Fibroblast of the conjunctiva (primary cell): ENCODE results near the gene GRK1.
"Not testable (repeated sequence)": the region's sequence is repeated elsewhere in the genome, so short reads cannot be mapped to it uniquely, and the experiment has no call there.

ENCODE experiments used
- DNase-seq: peaks from one replicate; pipeline ENCODE4 v3.0.0-alpha.2; 2010; ENCODE audit warnings: low read depth

Gene GRK1

DNA sequence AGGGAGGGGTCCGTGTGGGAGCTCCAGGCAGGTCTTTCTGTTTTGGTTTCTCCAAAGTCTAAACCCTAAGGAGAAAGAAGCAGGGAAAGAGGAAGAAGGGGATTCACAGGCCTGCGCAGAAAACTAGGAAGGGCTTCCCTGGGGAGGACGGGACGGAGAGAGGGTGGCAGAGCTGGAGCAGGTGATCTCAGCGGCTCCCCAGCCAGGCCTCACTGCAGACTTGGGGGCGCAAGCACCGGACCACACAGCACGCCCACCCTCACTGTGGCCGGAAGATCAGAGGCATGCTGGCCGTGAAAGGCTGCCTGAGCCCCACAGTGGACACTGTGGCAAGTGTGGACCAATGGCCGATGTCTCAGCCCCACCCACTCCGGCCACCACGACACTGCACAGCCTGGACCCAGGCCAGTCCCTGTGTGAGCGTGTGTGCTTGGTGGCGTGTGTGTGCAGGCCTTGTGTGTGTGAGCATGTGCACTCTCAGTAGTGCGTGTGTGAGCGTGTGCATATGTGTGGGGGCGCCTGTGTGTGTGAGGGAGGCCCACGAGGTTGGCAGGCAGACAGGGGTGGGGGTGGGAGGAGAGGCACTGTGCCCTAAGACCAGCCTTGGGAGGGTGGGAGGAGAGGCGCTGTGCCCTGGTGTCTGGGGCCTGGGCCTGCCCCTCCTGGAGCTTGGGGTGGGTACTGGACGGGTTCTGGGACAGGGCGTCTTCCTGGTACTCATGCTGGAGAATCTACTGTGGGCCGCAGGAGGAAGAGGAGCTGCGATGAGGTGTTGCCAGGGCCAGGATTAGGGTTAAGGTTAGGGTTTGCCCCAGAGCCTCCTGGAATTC, 76.6 kb downstream of the GRK1 start:
- no peak for DNase-seq

DNA sequence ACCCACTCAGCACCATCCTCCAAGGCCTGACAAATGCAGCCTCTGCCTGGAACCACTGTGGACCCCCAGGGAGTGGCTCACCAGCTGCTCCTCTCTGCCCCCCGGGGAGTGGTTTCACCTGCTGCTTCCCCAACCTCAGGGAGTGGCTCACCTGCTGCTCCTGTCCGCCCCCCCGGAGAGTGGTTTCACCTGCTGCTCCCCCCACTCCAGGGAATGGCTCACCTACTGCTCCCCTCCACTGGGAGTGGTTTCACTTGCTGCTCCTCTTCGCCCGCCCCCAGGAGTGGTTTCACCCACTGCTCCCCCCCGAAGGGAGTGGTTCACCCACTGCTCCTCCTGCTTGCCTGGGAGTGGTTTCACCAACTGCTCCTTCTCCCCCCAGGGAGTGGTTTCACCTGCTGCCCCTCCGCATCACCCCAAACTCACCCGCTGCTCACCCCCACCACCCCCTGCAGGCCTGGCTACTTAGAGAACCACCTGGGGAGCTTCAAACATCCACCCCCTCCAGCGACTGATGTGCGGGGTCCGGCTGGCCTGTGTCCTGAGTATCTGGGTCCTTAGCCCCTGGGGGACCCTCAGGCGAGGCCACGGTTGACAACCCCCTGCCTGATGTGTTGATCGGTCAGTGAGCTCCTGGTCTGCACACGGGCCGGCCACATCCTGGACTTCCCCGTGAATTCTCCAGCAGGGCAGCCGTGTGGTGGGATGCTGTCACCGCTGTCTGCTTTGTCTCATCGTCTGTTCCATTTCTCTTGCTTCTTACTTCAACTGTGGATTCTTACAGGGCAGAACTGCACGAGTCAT, 77.4 kb downstream of the GRK1 start:
- no peak for DNase-seq

DNA sequence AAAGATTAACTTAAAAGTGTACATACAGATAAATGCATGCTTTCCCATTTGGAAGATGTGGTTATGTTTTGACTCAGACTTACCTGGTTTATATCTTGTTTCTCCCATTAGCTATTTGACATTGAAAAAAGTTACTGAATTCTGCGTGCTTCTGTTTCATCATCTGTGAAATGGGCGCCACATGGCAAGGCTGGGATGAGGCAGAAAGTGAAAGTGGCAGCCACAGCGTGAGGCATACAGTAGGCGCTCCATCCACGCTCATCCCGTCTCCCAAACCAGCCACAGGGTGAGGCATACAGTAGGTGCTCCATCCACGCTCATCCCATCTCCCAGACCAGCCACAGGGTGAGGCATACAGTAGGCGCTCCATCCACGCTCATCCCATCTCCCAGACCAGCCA, 78.0 kb downstream of the GRK1 start:
- no peak for DNase-seq

DNA sequence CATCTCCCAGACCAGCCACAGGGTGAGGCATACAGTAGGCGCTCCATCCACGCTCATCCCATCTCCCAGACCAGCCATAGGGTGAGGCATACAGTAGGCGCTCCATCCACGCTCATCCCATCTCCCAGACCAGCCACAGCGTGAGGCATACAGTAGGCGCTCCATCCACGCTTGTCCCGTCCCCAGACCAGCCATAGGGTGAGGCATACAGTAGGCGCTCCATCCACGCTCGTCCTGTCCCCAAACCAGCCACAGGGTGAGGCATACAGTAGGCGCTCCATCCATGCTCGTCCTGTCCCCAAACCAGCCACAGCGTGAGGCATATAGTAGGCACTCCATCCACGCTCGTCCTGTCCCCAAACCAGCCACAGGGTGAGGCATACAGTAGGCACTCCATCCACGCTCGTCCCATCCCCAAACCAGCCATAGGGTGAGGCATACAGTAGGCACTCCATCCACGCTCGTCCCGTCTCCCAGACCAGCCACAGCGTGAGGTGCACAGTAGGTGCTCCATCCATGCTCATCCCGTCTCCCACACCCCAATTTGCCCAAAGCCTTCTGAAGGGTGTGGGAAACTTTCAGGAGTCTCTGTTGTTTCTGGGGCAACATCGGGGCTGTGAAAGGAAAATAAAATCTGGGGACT, 78.6 kb downstream of the GRK1 start:
- DNase-seq, result not testable (repeated sequence)

DNA sequence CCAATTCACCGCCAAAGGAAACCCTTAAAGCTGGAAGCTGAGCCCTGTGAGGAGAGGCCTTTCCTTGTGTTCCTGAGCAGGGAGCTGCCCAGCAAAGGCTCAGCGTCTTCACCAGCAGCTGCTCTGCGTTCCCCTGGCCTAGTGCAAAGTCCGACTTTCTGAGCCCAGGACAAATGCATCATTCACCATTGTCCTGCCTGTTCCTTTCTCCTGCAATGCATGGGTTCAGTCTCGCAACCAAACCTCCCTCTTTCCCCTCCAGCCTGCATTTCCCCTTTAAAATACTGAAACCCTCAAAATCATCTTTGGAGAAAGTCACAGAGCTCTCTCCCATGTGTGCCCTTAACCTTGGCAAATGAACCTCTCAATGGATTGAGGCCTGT, 79.1 kb downstream of the GRK1 start:
- DNase-seq, result no peak

DNA sequence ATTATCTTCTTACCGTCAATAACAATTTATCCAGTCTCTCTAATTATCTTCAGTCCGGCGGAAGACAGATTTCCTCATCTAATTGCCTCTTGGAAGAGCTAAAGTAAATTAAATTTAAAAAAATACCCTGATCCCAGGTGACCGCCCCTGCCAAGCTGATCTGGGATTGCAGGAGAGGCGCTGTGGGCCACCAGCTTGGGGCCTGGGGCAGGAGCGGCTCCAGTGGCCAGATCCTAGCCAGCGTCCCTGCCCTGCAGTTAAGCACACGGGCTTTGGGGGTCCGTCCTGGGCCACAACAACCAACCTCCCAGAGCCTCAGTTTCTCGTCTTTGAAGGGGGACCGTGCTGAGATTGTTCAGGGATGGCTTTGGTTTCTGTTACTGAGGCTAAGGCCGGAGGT, 79.7 kb downstream of the GRK1 start:
- DNase-seq, result no peak

DNA sequence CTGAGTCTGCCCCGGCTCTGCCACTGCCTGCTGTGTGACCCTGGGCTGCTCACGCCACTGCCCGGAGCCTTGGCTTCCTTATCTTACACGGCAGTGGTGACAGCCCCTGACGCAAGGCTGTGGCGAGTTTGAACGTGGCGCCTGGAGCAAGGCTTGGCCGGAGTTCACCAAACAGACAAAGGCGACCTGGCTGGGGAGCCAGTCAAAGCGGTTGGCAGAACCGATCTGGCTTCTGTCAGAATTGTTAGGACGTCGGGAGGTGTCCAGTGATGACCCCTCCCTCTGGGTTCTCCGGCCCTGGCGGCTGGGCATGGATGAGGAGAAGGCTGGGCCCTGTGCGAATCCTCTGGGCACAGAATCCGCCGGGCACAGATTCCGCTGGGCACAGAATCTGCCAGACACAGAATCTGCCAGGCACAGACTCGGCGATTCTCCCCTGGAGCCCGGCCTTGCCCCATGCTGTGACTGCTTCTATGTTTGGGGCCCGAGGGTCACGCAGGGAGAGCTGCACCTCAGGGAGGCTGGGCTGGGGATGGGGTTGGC, 80.3 kb downstream of the GRK1 start:
- DNase-seq, result no peak

DNA sequence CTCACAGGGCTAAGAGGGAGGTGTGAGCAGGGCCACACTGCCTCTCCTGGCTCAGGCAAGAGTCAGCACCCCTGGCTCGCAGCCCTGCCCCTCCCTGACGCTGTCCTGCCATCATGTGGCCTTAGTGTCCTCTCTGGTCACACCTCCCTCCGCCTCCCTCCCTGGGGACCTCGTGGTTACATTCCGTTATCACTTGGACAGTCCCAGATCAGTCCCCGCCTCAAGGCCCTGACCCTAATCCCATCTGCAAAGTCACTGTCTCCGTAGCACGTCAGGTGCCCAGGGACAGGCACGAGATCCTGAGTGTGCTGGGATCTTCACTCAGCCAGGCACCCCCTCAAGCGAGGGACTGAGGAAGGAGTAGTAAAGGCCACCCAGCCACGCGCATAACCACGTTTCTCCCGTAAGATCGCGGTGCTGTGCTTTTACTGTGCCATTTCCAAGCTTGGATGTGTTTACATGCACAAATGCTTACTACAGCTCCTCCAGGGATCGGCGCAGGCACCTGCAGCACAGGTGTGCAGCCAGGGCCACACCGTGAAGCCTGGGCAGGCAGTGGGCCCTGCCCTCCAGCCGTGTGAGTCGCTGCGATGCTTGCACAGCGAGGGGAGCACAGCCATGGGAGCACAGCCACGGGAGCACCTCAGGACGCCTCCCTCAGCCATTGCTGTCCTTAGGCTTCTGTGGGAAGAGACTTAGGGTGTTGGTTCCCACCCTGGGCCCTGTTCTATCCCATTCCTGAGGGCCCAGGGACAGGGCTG, 81.3 kb downstream of the GRK1 start:
- DNase-seq, result no peak

DNA sequence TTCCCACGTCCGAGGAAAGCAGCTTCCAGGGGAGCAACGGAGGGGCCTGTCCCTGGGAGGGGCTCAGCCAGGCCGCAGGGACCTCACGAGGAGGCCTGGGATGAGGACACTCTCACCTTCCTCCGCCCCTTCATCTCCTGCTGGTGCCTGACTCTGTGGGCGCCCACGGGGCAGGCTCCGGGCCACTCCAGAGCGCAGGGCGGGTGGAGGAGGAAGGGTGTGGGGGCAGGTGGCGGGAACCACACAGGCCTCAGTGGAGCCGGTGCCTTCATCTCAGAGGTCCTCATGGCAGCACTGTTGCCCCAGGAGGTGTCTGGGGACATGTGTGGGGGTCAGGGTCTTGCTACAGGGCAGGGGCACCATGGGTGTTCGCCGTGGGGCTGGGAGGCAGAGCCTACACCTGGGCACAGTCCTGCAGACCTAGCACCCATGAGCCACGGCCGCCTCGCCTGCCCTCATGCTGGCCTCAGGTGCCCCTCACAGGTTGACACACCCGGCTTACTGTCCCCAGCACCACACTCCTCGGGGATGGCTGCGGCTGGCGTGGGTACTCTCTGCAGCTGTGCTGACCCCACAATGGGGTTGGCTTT, 81.9 kb downstream of the GRK1 start:
- no peak for DNase-seq

DNA sequence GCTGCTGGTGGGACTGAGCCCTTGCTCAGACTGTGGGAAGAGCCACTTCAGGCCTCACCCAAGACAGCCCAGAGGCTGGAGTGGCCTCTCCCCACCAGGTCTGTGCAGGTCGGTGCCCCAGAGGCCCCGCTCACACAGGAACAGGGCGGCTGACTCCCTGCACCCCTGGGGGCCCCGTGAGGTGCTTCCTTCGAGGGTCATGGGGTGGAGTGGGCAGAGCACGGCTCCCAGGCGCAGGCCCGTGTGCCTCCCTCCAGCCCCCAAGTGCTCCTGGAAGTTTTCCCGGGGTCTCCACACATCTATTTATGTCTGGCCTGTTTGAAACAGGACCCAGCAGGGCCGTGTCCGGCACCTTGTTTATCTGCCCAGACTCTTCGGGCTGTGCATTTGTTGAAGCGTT, 82.5 kb downstream of the GRK1 start:
- DNase-seq, result no peak

DNA sequence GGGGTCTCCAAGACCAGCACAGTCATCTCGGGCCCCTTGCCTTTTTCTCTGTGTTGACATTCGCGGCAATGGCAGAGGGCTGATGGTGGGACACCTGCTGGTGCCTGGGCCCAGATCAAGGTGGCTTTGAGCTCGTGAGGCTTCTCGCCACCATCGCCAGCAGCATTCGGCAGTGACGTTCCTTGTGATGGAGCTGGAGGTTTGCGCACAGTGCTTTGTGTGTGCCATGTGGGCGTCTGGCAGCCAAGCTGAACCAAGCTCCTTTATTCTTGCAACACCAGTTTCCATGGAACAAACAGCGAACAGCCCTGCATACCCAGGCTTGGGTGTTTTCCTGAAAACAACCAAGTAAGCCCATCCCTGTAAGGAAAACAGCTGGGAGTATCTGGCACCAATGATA, 82.9 kb downstream of the GRK1 start:
- DNase-seq, result no peak

DNA sequence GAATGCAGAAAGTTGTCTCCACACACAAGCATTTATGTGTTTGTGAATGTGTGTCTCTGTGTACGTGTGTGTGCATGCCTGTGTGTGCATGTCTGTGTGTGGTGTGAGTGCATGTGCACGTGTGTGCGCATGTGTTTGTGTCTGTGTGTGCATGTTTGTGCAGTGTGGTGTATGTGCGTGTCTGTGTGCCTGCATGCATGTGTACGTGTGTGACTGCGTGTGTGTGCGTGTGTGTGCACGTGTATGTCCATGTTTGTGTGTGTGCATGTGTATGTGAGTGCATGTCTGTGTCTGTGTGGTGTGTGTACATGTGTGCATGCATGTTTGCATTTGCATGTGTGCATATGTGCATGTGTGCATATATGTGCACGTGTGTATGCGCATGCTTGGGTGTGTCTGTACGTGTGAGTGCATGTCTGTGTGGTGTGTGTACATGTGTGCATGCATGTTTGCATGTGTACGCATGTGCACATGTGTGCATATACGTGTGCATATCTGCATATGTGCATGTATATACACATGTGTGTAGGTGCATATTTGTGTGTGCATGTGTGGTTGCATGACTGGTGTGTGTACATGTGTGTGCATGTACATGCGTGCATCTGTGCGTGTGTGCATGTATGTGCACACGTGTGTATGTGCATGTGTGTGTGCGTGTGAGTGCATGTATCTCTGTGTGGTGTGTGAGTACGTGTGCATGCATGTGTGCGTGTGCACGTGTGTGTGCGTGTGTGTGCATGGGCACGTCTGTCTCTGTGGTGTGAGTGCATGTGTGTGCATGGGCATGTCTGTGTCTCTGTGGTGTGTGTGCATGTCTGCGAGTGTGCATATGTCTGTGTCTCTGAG, 83.8 kb downstream of the GRK1 start:
- DNase-seq, result no peak

DNA sequence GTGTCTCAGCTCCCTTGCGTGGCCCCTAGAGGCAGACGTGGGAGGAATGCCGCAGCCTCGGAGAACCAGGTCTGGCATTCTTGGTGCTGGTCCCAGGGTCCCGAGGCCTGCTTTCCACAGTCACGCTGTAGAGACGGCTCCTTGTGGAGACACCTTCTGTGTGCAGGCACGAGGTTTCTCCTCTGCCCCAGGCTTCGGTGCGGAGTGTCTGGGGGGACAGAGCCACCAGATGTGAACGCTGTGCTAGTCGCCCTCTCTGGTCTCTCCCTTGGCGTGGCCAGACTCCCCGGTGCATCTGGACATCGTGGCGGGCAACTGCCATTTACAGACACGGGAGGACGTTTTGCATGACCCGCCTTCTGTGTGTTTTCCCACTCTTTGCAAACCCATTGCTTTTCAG, 84.5 kb downstream of the GRK1 start:
- no peak for DNase-seq

DNA sequence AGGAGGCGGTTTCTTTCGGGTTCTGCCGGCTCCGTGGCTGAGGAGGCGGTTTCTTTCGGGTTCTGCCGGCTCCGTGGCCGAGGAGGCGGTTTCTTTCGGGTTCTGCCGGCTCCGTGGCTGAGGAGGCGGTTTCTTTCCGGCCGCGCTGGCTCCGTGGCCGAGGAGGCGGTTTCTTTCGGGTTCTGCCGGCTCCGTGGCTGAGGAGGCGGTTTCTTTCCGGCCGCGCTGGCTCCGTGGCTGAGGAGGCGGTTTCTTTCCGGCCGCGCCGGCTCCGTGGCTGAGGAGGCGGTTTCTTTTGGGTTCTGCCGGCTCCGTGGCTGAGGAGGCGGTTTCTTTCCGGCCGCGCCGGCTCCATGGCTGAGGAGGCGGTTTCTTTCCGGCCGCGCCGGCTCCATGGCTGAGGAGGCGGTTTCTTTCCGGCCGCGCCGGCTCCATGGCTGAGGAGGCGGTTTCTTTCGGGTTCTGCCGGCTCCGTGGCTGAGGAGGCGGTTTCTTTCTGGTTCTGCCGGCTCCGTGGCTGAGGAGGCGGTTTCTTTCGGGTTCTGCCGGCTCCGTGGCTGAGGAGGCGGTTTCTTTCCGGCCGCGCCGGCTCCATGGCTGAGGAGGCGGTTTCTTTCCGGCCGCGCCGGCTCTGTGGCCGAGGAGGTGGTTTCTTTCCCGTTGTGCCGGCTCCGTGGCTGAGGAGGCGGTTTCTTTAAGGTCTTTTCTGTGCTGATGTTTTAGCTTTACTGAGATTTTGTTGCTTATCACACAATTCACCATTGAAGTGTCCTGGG, 85.4 kb downstream of the GRK1 start:
- DNase-seq, result not testable (repeated sequence)

DNA sequence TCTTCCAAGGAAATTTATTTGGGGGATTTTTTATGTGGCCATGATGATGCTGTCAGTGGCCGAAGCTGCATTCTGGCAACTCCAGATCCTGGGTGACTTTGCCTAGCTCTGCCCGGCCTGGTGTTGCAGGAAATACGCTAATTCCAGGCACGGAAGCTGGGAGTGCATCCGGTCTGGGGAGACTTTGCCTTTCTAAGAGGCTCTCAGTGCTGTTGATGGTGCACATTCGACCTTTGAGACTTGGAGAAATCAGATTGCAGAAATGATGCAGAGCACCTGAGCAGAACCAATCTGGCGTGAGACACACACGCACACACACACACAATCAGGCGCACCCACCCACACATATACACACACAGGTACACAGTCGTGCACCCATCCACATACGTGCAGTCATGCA, 86.2 kb downstream of the GRK1 start:
- DNase-seq, result no peak

DNA sequence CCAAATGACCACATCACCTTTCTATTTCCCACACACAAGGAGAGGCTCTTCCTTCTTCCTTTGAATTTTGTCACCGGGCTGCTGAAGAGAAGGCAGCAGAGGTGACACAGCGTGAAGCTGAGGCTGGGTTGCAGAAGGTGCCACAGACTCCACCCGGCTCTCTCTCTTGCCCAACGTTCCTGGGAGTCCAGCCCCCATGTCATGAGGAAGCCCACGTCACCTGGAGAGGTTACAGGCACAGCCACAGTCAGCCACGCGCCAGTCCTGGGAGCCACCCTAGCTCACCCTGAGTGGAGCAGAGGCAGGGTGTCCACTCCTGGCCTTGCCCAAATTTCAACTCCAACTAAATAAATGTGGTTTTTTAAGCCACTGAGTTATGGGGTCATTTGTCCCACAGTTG, 87.2 kb downstream of the GRK1 start:
- no peak for DNase-seq

DNA sequence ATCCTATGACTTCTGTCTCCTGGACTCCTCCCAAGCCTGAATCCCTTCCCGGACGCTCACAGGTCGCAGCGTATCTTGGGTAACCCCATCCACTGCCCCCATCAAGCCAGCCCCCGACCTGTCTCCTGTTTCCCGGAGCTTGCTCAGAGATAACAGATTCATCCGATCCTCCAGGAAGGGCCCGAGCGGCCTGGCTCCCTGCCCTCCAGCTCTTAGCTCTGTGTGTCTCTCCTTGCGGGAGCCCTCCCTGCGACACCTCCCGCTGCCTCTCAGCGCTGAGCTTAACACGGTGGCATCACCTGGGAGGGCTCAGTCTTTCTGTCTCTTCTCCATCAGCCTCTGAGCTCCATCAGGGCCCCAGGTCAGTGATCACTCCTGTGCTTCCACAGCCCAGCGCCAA, 87.7 kb downstream of the GRK1 start:
- DNase-seq, result no peak

DNA sequence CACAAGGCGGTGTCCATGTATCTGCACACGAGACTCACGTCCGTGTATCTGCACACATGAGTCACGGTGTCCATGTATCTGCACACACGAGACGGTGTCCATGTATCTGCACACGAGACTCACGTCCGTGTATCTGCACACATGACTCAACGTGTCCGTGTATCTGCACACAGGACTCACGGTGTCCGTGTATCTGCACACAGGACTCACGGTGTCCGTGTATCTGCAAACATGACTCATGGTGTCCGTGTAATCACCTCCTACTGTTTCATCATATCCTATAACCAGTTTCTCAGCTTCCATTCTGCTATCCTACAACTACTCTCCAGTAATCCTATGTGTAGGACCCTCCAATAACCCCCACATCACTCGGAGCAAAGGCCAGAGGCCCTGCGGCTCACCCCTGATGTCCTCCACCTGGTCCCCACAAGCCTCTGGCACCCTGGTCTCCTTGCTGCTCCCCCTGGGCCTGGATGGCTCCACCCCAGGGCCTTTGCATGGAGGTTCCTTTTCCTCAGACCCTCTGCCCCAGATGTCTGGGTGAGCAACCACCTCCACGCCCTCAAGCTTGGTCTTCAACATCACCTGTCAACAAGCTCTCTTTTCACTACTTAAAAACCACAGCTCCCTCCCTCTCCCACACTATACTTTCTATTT, 89.5 kb downstream of the GRK1 start:
- DNase-seq, result no peak
